AG04449 (cell line): Measurements from ENCODE around the gene ZNF513.

ENCODE experiments used
- CTCF ChIA-PET: fragments of 350-600 bp; formaldehyde crosslinking; extraction: SDS; loops from one replicate; lab custom pipeline; 2021; ENCODE audit warnings: antibody characterized with exemption; lab: Yijun Ruan, JAX
- POLR2A ChIA-PET: fragments of 400-600, 350-600 bp; formaldehyde crosslinking; extraction: SDS; loops from one replicate; lab custom pipeline; 2020; ENCODE audit warnings: antibody characterized with exemption, inconsistent platforms; lab: Yijun Ruan, JAX
- DNase-seq: peaks from one replicate; pipeline ENCODE4 v3.0.0-alpha.2; 2010; ENCODE audit warnings: low read depth, low spot score
- H3K4me3 ChIP-seq: 2 replicates; pipeline ENCODE4 v1.5.1; 2011; ENCODE audit warnings: low read depth, mild to moderate bottlenecking, control low read depth, low read length
- CTCF ChIP-seq: IDR thresholded peaks from one replicate; pipeline ENCODE4 v1.5.1; 2011; ENCODE audit warnings: mild to moderate bottlenecking, moderate library complexity, low read length, control low read depth, inconsistent platforms; ENCODE audit not compliant: insufficient read depth; ENCODE audit errors: missing control alignments

The ZNF513 gene

GRCh38 chr2:27421660-27422250, 41.2 kb upstream of the ZNF513 start:
- DNase-seq, result no peak
- CTCF ChIA-PET, result no interaction called here

GRCh38 chr2:27420996-27421395, 40.5 kb upstream of the ZNF513 start:
- ChIA-PET CTCF (no interaction called here), POLR2A (no interaction called here)
- no peak overlapping the region for H3K4me3 ChIP-seq
- no peak for DNase-seq
- TF ChIP-seq CTCF, result no peak

More at GRCh38 chr2:27421660-27422250, 41.2 kb upstream of the ZNF513 start:
- no peak overlapping the region for H3K4me3 ChIP-seq
- TF ChIP-seq CTCF, result no peak
- POLR2A ChIA-PET, result no interaction called here

GRCh38 chr2:27416151-27416550, 35.6 kb upstream of the ZNF513 start:
- POLR2A ChIA-PET, result no interaction called here
- DNase-seq, result no peak
- no peak overlapping the region for H3K4me3 ChIP-seq
- CTCF ChIA-PET, result no interaction called here
- no peak for TF ChIP-seq CTCF

GRCh38 chr2:27412419-27413152, 32.1 kb upstream of the ZNF513 start:
- ChIA-PET POLR2A (no interaction called here), CTCF (no interaction called here)
- DNase-seq, result no peak
- H3K4me3 ChIP-seq, result no peak overlapping the region
- no peak for TF ChIP-seq CTCF

DNA sequence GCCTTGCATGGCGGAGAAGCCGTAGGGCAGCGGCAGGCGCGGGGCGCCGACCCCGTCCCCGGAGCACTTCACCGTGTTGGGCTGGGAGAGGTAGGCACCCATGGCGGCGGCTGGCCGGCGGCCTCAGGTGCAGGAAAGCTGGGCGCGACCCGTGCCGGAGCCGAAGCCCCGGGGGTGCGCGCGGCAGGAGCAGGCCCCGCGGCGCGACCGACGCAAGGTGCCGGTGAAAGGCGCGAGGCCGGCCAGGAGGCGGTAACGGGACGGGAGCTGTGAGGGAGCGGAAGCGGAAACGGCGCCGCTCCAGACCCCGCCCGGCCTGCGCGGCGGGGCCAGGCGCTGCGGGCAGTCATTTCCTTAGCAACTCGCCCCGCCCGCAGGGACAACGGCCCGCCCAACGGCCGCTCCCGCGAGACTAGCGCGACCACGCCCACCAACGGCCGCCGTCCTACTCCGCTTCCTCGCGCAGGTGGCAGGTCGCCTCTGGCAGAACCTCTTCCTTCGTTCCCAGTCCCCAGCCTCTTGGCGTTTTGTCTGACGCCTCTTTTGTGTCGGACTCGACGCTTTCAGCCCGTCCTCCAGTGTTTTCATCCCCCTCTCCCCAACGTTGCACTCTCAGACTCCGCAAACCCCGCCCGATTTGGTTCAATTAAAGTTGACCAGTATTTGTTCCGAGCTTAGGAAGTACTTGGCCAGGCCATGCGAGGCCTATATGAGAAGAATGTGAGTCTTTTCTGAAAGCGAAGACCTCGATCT, 29.0 kb upstream of the ZNF513 start, which contains the start of gene PPM1G:
Gene PPM1G, minus strand, starts transcription at position 271 of the 753 bp plus-strand sequence. Its CDS starts 169 bp downstream, at position 102.
- CTCF ChIA-PET, result interaction anchor here (0.6 to 6.1 kb wide), 8 partner anchors 11 to 274 kb away, joined by 3 to 57 read pairs (median 4); partner anchors contain the start of genes SLC4A1AP and SUPT7L
- no peak for TF ChIP-seq CTCF
- POLR2A ChIA-PET, result interaction anchor here (0.8 to 2.5 kb wide), 6 partner anchors 19 to 52 kb away, joined by 3 to 18 read pairs (median 4); partner anchors contain the start of genes GTF3C2, NRBP1 and ZNF513
- DNase-seq, result peak; percentile 34
- peak within 1 kb of the TSS; percentile 88 for H3K4me3 ChIP-seq
